Muscle of arm (tissue), 12 donors: ENCODE results near the gene CSF1. TPM values are rescaled to one million over a fixed set of nuclear protein-coding genes. Genes with fewer than 3 reads are reported as not detected.

Experiments used
- DNase-seq: peaks from one replicate; pipeline ENCODE4 v3.0.0-alpha.2; 2013
- polyA plus RNA-seq, 12 donors: library from polyadenylated mRNA; unstranded; fragments of 120-200 nt; gene quantifications; one replicate each; pipeline ENCODE4 v1.2.1, GENCODE V29; 2013; ENCODE audit not compliant: insufficient read length in 12 of 12

CSF1 gene
- polyA plus RNA-seq, 12 donors: 6.0 to 17.8 (median 8.8) TPM; not detected in 1

DNA sequence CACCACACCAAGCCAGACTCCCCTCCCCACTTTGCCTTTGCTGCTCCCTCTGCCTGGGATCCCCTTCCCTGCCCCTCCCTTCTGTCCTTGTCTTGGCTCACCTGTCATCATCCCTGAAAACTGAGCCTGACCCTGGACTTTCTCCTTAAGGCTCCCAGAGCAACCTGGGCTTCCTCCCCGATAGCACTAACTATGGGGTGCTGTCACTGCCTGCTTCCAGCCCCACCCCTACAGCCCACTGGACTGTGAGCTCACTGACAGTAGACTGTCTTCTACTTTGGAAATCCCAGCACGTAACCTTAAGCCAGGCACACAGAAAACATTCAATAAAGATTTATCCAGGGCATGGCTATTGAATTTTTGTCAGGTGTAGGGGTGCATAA lies 9.5 kb upstream of the CSF1 start:
- DNase-seq: no peak

DNA sequence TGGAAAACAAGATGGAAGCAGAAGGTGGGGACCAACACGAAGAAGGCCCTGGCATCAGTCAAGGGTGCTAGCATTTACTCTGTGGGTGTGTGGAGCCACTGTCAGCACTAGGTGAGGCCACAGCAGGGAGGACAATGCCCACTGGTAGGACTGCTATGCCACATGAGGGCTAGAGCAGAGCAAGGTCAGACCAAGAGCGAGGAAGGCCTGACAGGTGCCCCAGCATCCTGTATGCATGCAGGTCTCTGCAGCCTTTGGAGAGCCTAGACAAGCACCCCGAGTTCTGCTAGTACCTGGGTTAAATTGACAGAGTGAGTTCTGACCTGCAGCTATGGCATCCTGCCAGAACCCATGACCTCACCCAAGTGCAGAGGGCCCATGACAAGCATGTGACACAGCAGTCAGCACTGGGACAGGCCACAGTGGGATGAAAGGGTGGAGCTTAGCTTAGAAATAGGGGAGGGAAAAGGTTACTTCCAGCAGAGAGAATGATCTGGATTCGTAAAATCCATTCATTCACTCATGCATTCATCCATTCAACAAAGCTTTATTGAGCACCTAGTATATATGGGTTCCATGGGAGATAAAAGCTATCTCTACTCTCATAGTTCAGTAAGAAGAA lies 9.0 kb upstream of the CSF1 start:
- DNase-seq: no peak

- DNase-seq: no peak
These were observed 8.3 kb upstream of the CSF1 start for GRCh38 chr1:109902204-109902985.

GRCh38 chr1:109903376-109903930 lies 7.2 kb upstream of the CSF1 start:
- DNase-seq: no peak

DNA sequence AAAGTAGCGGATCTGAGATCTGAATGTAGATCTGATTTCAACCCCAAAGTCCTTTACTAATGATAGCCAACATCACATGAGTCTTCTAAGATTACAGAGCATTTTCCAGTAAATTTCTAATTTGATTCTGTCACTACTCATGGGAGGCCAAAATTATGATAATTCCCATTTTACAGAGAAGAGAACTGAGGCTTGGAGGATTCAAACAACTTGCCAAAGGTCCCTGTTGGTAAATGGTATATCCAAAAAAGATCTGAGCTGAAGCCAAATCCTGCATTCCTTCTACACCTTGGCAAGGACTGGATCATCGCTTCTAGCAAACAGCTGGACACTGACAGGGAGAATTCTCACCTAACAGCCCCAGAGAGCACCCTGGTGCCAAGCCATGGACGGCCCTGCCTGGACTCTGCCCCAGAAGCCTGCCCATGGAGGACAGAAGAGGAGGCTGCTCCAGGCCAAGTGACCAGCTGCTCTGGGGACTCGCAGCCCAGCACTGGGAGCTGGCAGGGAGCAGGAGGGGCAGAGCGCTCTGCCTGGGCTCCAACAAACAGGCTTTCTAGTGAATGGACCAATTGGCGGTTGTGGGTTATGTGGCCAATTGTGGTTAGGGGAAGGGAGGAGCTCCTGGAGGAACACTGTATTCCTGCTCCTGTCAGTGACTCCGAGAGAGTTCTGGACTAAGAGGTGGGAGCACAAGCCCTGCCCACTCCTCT lies 6.4 kb upstream of the CSF1 start:
- no peak for DNase-seq

GRCh38 chr1:109905491-109905890 lies 5.2 kb upstream of the CSF1 start:
- DNase-seq: no peak

- no peak for DNase-seq
These were observed 4.3 kb upstream of the CSF1 start for GRCh38 chr1:109906160-109906838.

DNA sequence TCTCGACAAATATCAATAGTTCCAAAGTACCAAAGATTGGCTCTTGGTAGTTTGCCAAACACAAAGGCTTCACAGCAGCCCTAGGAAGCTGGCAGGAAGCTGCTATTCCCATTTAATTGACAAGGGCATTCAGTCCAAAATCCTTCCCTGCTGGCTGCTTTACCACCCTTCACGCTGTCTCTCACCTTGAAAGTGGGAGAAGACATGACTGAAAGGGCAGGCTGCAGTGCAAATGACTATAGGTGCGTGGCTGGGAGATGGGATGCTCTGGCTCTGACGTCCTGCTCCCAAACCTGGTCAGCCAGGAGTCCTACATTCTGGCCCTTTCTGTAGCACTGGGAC lies 3.8 kb upstream of the CSF1 start:
- no peak for DNase-seq

- no peak for DNase-seq
These were observed 3.4 kb upstream of the CSF1 start for GRCh38 chr1:109907190-109907774.

DNA sequence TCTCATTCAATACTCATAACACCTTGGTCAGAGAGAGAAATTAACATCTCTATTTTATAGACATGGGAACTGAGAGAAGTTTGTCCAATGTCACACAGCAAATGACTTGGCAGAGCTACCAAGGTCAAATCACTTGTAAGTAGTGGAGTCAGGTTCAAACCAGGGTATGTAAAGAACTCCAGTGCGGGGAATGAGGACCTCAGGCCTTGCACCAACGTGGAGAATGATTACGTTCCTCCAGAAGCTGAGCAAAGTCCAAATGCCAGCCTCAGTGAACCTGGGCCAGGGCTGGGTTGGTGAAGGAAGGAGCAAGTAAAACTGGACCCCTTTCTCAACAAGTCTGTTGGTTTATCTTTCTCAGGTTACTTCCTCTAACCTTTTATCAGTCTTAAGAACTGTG lies 1.8 kb upstream of the CSF1 start:
- DNase-seq: no peak

DNA sequence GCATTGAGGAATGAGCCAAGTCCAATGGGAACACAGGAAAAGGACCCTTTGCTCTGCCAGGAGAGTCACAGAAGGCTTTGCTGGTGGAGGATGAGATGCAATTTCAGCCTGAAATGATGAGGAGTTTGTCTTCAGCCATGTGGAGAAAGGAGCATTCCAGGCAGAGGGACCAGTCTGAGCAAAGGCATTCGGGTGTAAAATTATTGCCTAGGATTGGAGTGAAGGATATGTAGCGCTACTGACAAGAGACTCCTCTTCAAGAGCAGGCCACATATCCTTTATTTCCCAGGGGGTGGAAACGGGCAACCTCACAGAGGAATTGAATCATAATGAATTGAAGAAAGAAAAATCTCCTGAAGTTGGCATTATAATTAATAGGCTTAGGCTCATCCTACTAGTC lies 1.1 kb upstream of the CSF1 start:
- no peak for DNase-seq

- DNase-seq: no peak
These were observed 532 bp downstream of the CSF1 start for GRCh38 chr1:109910963-109911798.

DNA sequence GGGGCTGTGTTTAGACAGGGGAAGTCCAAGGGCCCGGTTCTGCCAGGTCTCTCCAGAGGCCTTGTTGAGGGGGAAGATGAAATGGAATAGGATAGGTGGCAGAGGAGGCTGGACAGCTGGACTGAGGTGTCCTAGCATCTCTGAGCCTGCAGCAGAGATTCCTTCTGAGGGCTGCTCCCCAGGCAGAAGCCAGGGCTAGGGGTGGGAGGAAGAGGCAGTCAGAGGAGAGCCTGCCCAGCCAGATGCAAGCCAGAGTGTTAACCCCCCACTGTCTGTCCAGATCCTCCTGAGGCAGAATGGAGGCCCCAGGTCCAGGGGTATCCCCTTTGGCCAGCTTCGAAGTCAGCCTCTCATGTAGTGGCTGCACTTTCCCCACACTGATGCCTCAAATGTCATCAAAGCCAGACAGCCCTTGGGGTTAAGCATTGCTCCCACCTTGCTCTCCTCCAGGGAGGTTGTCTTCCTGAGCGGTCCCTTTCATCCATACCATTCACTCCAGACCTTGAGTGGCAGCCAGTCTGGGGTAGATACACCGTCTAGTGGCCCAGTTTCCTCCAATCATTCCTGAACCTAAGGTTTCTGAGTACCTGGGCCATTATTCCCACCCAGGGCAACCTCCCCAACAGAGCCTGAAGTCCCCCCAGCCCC lies 1.7 kb downstream of the CSF1 start:
- no peak for DNase-seq

DNA sequence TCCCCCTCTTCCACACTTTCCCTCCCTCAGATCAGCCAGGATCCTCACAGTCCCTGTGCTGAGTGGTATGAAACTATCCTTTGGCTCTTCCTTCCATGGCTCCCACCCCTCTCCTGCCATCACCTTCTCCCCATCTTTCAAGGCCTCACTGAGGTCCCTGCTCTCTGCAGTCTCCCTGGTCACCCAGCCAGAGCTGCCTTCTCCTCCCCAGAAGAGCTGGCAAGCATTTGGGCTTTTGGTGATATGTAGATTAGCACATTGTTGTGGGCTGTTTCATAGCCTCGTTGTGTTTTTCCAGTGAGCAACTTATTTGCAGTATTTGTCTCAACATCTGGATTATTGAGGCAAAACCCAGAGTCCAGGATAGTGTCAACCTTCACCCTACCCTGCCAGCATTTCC lies 2.2 kb downstream of the CSF1 start:
- no peak for DNase-seq

DNA sequence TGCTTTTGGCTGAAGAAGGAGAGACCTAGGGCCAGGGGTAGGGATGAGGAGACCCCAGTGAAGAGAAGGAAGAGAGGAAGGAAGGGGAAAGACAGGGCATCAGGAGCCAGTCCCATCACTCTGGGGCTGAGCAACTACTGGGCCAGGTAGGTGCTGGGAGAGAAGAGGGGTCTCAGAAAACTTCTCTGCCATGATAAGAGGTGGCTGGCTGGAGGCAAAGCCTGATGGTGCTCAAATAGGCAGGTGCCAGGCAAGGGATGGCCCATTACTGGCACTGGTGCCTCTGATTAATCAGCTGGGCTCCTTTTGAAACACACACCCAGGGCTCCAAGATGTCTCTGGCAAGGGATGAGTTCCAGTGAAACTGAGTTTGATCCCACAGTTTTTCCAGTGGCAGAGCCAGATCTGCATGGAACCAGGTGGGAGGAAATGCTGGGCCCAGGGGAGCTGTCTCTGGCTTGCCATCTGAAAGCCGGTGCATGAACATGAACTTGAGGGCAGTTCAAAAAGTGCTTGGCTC lies 2.8 kb downstream of the CSF1 start:
- no peak for DNase-seq

GRCh38 chr1:109914587-109915240 lies 4.1 kb downstream of the CSF1 start:
- no peak for DNase-seq

GRCh38 chr1:109917051-109917767 lies 6.6 kb downstream of the CSF1 start:
- no peak for DNase-seq

GRCh38 chr1:109917768-109918606 lies 7.3 kb downstream of the CSF1 start:
- DNase-seq: no peak
